HG02610 (cell line): Measurements from ENCODE around the gene NHERF1.

ENCODE experiments used
- ATAC-seq: cut with Tn5 transposase; IDR thresholded peaks from one replicate; pipeline ENCODE4 v1.9.1; 2021; ENCODE audit warnings: mild to moderate bottlenecking, moderate library complexity; ENCODE audit not compliant: unreplicated experiment

NHERF1 gene

GRCh38 chr17:74748279-74748528 lies 224 bp upstream of the NHERF1 start:
- ATAC-seq: no peak

GRCh38 chr17:74749279-74750038 lies 1.0 kb downstream of the NHERF1 start:
- ATAC-seq: no peak

GRCh38 chr17:74750039-74750326 lies 1.6 kb downstream of the NHERF1 start:
- ATAC-seq: no peak

- no peak for ATAC-seq
Measured at GRCh38 chr17:74750327-74751069, 2.1 kb downstream of the NHERF1 start.

GRCh38 chr17:74752415-74752814 lies 4.0 kb downstream of the NHERF1 start:
- ATAC-seq: no peak

- ATAC-seq: no peak
Measured at GRCh38 chr17:74752822-74753401, 4.5 kb downstream of the NHERF1 start.

- no peak for ATAC-seq
Measured at GRCh38 chr17:74754832-74755231, 6.4 kb downstream of the NHERF1 start.

GRCh38 chr17:74755533-74755932 lies 7.1 kb downstream of the NHERF1 start:
- no peak for ATAC-seq

- ATAC-seq: no peak
Measured at GRCh38 chr17:74756891-74757290, 8.5 kb downstream of the NHERF1 start.

- ATAC-seq: no peak
Measured at GRCh38 chr17:74757502-74757901, 9.1 kb downstream of the NHERF1 start.

GRCh38 chr17:74757931-74758847 lies 9.8 kb downstream of the NHERF1 start:
- ATAC-seq: no peak

- peak; percentile 24 for ATAC-seq
Measured at GRCh38 chr17:74758848-74759168, 10.4 kb downstream of the NHERF1 start.

- ATAC-seq: peak; percentile 54
Measured at GRCh38 chr17:74759243-74759801, 10.9 kb downstream of the NHERF1 start.

GRCh38 chr17:74759941-74760340 lies 11.5 kb downstream of the NHERF1 start:
- ATAC-seq: no peak

- no peak for ATAC-seq
Measured at GRCh38 chr17:74760404-74761105, 12.1 kb downstream of the NHERF1 start.

GRCh38 chr17:74761419-74761818 lies 13.0 kb downstream of the NHERF1 start:
- ATAC-seq: no peak

GRCh38 chr17:74761931-74762330 lies 13.5 kb downstream of the NHERF1 start:
- ATAC-seq: no peak

GRCh38 chr17:74763565-74764387 lies 15.3 kb downstream of the NHERF1 start:
- no peak for ATAC-seq

GRCh38 chr17:74764751-74765286 lies 16.4 kb downstream of the NHERF1 start:
- ATAC-seq: no peak

- no peak for ATAC-seq
Measured at GRCh38 chr17:74766413-74766812, 18.0 kb downstream of the NHERF1 start.
